SK-N-SH (cell line): ENCODE results near the gene CHD2. TPM values are rescaled to one million over a fixed set of nuclear protein-coding genes. Genes with fewer than 3 reads are reported as not detected.

ENCODE experiments used
- CTCF ChIA-PET: fragments of 300-600, 350-600 bp; formaldehyde crosslinking; extraction: SDS; loops from one replicate; lab custom pipeline; 2021; lab: Yijun Ruan, JAX
- POLR2A ChIA-PET: fragments of 350-600 bp; sonication (Branson Sonifier 250); formaldehyde crosslinking; extraction: SDS; loops from one replicate; lab custom pipeline; 2020; ENCODE audit warnings: antibody characterized with exemption, inconsistent platforms; lab: Yijun Ruan, JAX
- DNase-seq: peaks from one replicate; pipeline ENCODE4 v3.0.0; 2012
- H2AFZ ChIP-seq: fragments of 200-600 bp; sonication (generic); 2 replicates; pipeline ENCODE4 v1.8.1; 2016; ENCODE audit warnings: antibody characterized with exemption, mild to moderate bottlenecking, low read depth
- H3F3A ChIP-seq: fragments of 200-600 bp; sonication (generic); replicated peaks from 2 replicates; pipeline ENCODE3; 2016; ENCODE audit warnings: antibody characterized with exemption, mild to moderate bottlenecking; ENCODE audit not compliant: insufficient read depth
- H3K27ac ChIP-seq, 2 experiments: fragments of 200-500 bp in 1 of 2; fragments of 200-600 bp in 1 of 2; sonication (Bioruptor generic) in 1 of 2; sonication (generic), shearing (Covaris generic) in 1 of 2; 2 replicates each; pipeline versions ENCODE4 v1.5.1 to v1.6.1; 2014 to 2016; ENCODE audit warnings: low read depth in 2 of 2, inconsistent platforms in 1 of 2, low read length in 1 of 2, mild to moderate bottlenecking in 1 of 2, mixed read lengths in 1 of 2
- H3K27me3 ChIP-seq: fragments of 200-600 bp; sonication (generic), shearing (Covaris generic); 2 replicates; pipeline ENCODE4 v1.6.1; 2016; ENCODE audit warnings: mixed run types; ENCODE audit not compliant: insufficient read depth
- H3K36me3 ChIP-seq, 2 experiments: fragments of 200-500 bp in 1 of 2; fragments of 200-600 bp in 1 of 2; sonication (Bioruptor generic) in 1 of 2; sonication (generic) in 1 of 2; replicated peaks in 1 of 2; 2 replicates each; pipeline versions ENCODE3 to v1.5.1; 2014 to 2016; ENCODE audit warnings: low read length in 1 of 2, mild to moderate bottlenecking in 1 of 2; ENCODE audit not compliant: insufficient read depth in 2 of 2, control insufficient read depth in 1 of 2
- H3K4me1 ChIP-seq, 2 experiments: fragments of 200-500 bp in 1 of 2; fragments of 200-600 bp in 1 of 2; sonication (Bioruptor generic) in 1 of 2; sonication (generic), shearing (Covaris generic) in 1 of 2; 2 replicates each; pipeline versions ENCODE4 v1.5.1 to v1.6.1; 2014 to 2016; ENCODE audit warnings: low read depth in 1 of 2, low read length in 1 of 2, mixed run types in 1 of 2; ENCODE audit not compliant: insufficient read depth in 2 of 2, control insufficient read depth in 1 of 2
- H3K4me2 ChIP-seq: fragments of 200-600 bp; sonication (generic), shearing (Covaris generic); 2 replicates; pipeline ENCODE4 v1.6.1; 2017; ENCODE audit warnings: mixed run types
- H3K4me3 ChIP-seq, 2 experiments: fragments of 200-500 bp in 1 of 2; fragments of 200-600 bp in 1 of 2; sonication (Bioruptor generic) in 1 of 2; sonication (generic), shearing (Covaris generic) in 1 of 2; 2 replicates each; pipeline versions ENCODE4 v1.5.1 to v1.8.1; 2014 to 2016; ENCODE audit warnings: low read depth in 2 of 2, inconsistent platforms in 1 of 2, low read length in 1 of 2, mild to moderate bottlenecking in 1 of 2, mixed read lengths in 1 of 2, moderate library complexity in 1 of 2
- H3K79me2 ChIP-seq: fragments of 200-600 bp; sonication (generic); 2 replicates; pipeline ENCODE4 v1.8.1; 2017; ENCODE audit warnings: mild to moderate bottlenecking; ENCODE audit not compliant: insufficient read depth
- H3K9ac ChIP-seq: fragments of 200-600 bp; sonication (generic); 2 replicates; pipeline ENCODE4 v1.6.1; 2017; ENCODE audit warnings: mixed run types
- H3K9me2 ChIP-seq: fragments of 200-600 bp; sonication (generic); 2 replicates; pipeline ENCODE4 v1.6.1; 2017; ENCODE audit warnings: mixed run types
- H3K9me3 ChIP-seq: fragments of 200-600 bp; sonication (generic); 2 replicates; pipeline ENCODE4 v1.6.1; 2017; ENCODE audit warnings: mixed run types, mild to moderate bottlenecking, moderate library complexity
- H4K20me1 ChIP-seq: fragments of 200-600 bp; sonication (generic); 2 replicates; pipeline ENCODE4 v1.6.1; 2017; ENCODE audit warnings: mild to moderate bottlenecking, mixed run types; ENCODE audit not compliant: insufficient read depth
- ELF1 ChIP-seq: IDR thresholded peaks from 2 replicates; pipeline ENCODE4 v1.4.0; 2012
- FOSL2 ChIP-seq: IDR thresholded peaks from 2 replicates; pipeline ENCODE4 v1.4.0; 2012; ENCODE audit warnings: low read depth, mild to moderate bottlenecking, moderate library complexity, borderline replicate concordance
- GATA2 ChIP-seq: sonication (generic); formaldehyde crosslinking; IDR thresholded peaks from 2 replicates; pipeline ENCODE4 v1.5.0; 2020; ENCODE audit warnings: mild to moderate bottlenecking, missing genetic modification reagents
- MEF2A ChIP-seq: IDR thresholded peaks from 2 replicates; pipeline ENCODE4 v1.4.0; 2012; ENCODE audit warnings: low read depth, borderline replicate concordance
- MXI1 ChIP-seq: IDR thresholded peaks from 2 replicates; pipeline ENCODE4 v1.6.1; 2012; ENCODE audit warnings: mild to moderate bottlenecking, low read depth, low read length, improper control_type of control experiment
- NFIC ChIP-seq: IDR thresholded peaks from 2 replicates; pipeline ENCODE4 v1.4.0; 2012; ENCODE audit warnings: borderline replicate concordance
- RCOR1 ChIP-seq: fragments of 150-350 bp; IDR thresholded peaks from 2 replicates; pipeline ENCODE4 v1.6.1; 2017; ENCODE audit warnings: antibody characterized with exemption, low read length
- RFX5 ChIP-seq: IDR thresholded peaks from 2 replicates; pipeline ENCODE4 v1.6.1; 2012; ENCODE audit warnings: mild to moderate bottlenecking, improper control_type of control experiment, low read length
- SMC3 ChIP-seq: IDR thresholded peaks from 2 replicates; pipeline ENCODE4 v1.6.1; 2012; ENCODE audit warnings: low read depth, low read length, improper control_type of control experiment
- TEAD4 ChIP-seq: IDR thresholded peaks from 2 replicates; pipeline ENCODE4 v1.4.0; 2012; ENCODE audit warnings: mild to moderate bottlenecking, borderline replicate concordance; ENCODE audit not compliant: insufficient read depth
- YY1 ChIP-seq: IDR thresholded peaks from 2 replicates; pipeline ENCODE4 v1.4.0; 2012; ENCODE audit warnings: low read depth, mild to moderate bottlenecking
- WGBS: methylation state at CpG from one replicate; pipeline ENCODE4 v1.1.6; 2017; ENCODE audit warnings: low lambda C conversion rate; 5-methylcytosine and 5-hydroxymethylcytosine counted together
- polyA plus RNA-seq, 3 experiments: library from polyadenylated mRNA; depleted of rRNA; stranded (reverse); fragments of >200 nt; gene quantifications; 2 replicates each; pipeline ENCODE4 v1.2.3, GENCODE V29; 2012
- TF ChIP-seq, protein P1 (sequence below): fragments of 150-350 bp; IDR thresholded peaks from 2 replicates; pipeline ENCODE4 v1.6.1; 2017; ENCODE audit warnings: antibody characterized with exemption, low read length, low read depth, borderline replicate concordance
- TF ChIP-seq, protein P2 (sequence below): fragments of 150-350 bp; IDR thresholded peaks from 2 replicates; pipeline ENCODE4 v1.6.1; 2016; ENCODE audit warnings: mild to moderate bottlenecking, low read depth, low read length
- TF ChIP-seq, protein P3 (sequence below): IDR thresholded peaks from 2 replicates; pipeline ENCODE4 v1.6.1; 2012; ENCODE audit warnings: mild to moderate bottlenecking, low read depth, low read length, moderate library complexity
- TF ChIP-seq, protein P4 (sequence below): IDR thresholded peaks from 2 replicates; pipeline ENCODE4 v1.4.0; 2012; ENCODE audit warnings: low read depth
- TF ChIP-seq, protein P5 (sequence below): fragments of 200-600 bp; sonication (generic); IDR thresholded peaks from 2 replicates; pipeline ENCODE4 v1.6.1; 2017; ENCODE audit warnings: antibody characterized with exemption, mild to moderate bottlenecking, moderate library complexity

The CHD2 gene
- polyA plus RNA-seq, 1 of the 3 experiments (the other 2 are of a cell fraction), result 25.3 TPM

DNA sequence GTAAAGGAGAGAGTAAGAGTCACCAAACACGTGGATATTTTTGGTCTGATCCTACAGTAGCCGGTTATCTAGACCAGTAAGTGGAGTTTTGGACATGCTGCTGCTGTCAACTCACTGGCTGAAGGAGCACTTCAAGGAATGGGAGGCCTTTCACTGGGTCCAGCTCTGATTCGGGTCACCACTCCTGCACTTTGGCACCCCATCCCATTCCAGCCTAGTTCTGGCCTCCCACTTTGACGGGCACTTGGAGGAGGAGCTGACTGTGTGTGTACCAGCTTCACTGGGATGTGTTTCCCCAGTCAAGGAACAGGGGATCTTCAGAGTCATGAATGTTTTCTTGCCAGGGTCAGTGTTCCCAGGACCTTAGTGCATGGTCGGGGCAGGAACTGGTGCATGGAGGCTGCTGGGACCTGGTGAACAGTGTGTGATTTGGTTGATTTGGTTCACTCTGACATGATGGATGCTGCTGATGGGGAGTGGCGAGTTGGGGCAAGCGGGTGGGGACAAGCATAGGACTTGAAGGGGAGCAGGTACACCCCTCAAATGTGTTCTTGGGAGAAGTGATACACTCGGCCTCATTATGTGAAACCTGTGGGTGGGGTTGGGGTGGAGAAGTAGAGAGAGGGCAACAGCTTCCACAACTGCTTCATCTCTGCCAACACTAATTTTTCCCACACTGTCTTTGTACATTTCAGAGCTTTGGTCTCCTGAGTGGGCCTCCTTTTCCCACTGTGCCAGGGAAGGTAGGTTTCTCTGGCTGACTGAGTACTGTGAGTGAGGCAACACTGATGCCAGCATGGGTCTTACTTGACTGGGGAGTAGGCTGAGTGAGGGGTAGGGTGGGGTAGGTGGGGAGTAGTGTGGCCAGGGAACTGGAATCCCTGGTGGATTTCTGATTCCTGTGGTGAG lies 124.8 kb downstream of the CHD2 start:
- no peaks in the 10 kb centered on the region for H3K9me2 ChIP-seq
- H3K9me3 ChIP-seq, result no peaks in the 10 kb centered on the region
- peaks cover 16 to 19% of the 10 kb centered on the region in 2 experiments; a peak in 3 of 4 replicates for H3K4me1 ChIP-seq
- H4K20me1 ChIP-seq, result peaks cover 59% of the 10 kb centered on the region
- no peak overlapping the region for H3K4me3 ChIP-seq
- no peak for DNase-seq
- H3K36me3 ChIP-seq, result peaks cover 57 to 85% of the 10 kb centered on the region in 2 experiments
- no peak for TF ChIP-seq MEF2A
- TF ChIP-seq, protein P1, sequence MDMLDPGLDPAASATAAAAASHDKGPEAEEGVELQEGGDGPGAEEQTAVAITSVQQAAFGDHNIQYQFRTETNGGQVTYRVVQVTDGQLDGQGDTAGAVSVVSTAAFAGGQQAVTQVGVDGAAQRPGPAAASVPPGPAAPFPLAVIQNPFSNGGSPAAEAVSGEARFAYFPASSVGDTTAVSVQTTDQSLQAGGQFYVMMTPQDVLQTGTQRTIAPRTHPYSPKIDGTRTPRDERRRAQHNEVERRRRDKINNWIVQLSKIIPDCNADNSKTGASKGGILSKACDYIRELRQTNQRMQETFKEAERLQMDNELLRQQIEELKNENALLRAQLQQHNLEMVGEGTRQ, result no peak
- no peak for TF ChIP-seq GATA2 (CRISPR knock-in tag)
- no peak for TF ChIP-seq MXI1
- TF ChIP-seq, all 33 proteins: peak for 0
- WGBS, result 87% methylated on average over 6 of the region's 8 CpGs
- H3K27me3 ChIP-seq, result no peaks in the 10 kb centered on the region
- no peak overlapping the region for H3K4me2 ChIP-seq
- POLR2A ChIA-PET, result interaction anchor here (0.5 kb wide), 1 partner anchor 37 kb away, joined by 4 read pairs; no protein-coding TSS in a partner anchor
- H3K27ac ChIP-seq, result no peak overlapping the region
- H3K9ac ChIP-seq, result no peak overlapping the region
- CTCF ChIA-PET, result interaction anchor here (10.7 kb wide), 1 partner anchor 1095 kb away, joined by 191 read pairs; no protein-coding TSS in a partner anchor
- H3F3A ChIP-seq, result peaks cover 29% of the 10 kb centered on the region
- no peak overlapping the region for H2AFZ ChIP-seq
- peaks cover 25% of the 10 kb centered on the region for H3K79me2 ChIP-seq

DNA sequence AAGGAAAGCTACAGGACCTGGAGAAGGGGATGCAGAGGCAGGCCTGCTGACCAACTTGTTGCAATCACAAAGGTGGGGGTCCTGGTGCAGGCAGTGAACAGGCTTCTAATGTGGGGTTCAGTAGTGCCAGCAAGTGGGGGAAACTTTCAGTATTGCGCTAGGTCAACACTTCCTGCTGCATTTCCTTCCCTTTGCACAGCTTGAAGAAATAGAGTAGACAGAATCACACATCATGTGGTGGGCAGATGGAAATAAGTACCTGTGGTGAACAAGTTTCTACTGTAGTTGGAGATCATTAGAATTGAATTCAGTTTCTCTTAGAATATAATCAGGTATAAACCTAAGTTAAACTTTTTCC lies 125.5 kb downstream of the CHD2 start:
- peaks cover 19 to 20% of the 10 kb centered on the region in 2 experiments; a peak in 3 of 4 replicates for H3K4me1 ChIP-seq
- H3K4me3 ChIP-seq, result no peak overlapping the region
- no peaks in the 10 kb centered on the region for H3K27me3 ChIP-seq
- ChIA-PET POLR2A (no interaction called here), CTCF (interaction anchor here (10.7 kb wide), 1 partner anchor 1094 kb away, joined by 191 read pairs; no protein-coding TSS in a partner anchor)
- H3K9me2 ChIP-seq, result no peaks in the 10 kb centered on the region
- H2AFZ ChIP-seq, result no peak overlapping the region
- peaks cover 53 to 79% of the 10 kb centered on the region in 2 experiments for H3K36me3 ChIP-seq
- peaks cover 22% of the 10 kb centered on the region for H3K79me2 ChIP-seq
- H3K9ac ChIP-seq, result no peak overlapping the region
- H3F3A ChIP-seq, result peaks cover 29% of the 10 kb centered on the region
- DNase-seq, result no peak
- no peak overlapping the region for H3K27ac ChIP-seq
- H4K20me1 ChIP-seq, result peaks cover 59% of the 10 kb centered on the region
- H3K4me2 ChIP-seq, result no peak overlapping the region
- no CpG with 5 or more reads among the region's 1 CpG for WGBS
- H3K9me3 ChIP-seq, result no peaks in the 10 kb centered on the region
- TF ChIP-seq, protein P2, sequence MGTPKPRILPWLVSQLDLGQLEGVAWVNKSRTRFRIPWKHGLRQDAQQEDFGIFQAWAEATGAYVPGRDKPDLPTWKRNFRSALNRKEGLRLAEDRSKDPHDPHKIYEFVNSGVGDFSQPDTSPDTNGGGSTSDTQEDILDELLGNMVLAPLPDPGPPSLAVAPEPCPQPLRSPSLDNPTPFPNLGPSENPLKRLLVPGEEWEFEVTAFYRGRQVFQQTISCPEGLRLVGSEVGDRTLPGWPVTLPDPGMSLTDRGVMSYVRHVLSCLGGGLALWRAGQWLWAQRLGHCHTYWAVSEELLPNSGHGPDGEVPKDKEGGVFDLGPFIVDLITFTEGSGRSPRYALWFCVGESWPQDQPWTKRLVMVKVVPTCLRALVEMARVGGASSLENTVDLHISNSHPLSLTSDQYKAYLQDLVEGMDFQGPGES, result no peak
- no peak for TF ChIP-seq GATA2 (CRISPR knock-in tag)
- TF ChIP-seq NFIC, result no peak
- no peak for TF ChIP-seq ELF1
- TF ChIP-seq SMC3, result no peak
- TF ChIP-seq YY1, result no peak
- TF ChIP-seq, protein P3, sequence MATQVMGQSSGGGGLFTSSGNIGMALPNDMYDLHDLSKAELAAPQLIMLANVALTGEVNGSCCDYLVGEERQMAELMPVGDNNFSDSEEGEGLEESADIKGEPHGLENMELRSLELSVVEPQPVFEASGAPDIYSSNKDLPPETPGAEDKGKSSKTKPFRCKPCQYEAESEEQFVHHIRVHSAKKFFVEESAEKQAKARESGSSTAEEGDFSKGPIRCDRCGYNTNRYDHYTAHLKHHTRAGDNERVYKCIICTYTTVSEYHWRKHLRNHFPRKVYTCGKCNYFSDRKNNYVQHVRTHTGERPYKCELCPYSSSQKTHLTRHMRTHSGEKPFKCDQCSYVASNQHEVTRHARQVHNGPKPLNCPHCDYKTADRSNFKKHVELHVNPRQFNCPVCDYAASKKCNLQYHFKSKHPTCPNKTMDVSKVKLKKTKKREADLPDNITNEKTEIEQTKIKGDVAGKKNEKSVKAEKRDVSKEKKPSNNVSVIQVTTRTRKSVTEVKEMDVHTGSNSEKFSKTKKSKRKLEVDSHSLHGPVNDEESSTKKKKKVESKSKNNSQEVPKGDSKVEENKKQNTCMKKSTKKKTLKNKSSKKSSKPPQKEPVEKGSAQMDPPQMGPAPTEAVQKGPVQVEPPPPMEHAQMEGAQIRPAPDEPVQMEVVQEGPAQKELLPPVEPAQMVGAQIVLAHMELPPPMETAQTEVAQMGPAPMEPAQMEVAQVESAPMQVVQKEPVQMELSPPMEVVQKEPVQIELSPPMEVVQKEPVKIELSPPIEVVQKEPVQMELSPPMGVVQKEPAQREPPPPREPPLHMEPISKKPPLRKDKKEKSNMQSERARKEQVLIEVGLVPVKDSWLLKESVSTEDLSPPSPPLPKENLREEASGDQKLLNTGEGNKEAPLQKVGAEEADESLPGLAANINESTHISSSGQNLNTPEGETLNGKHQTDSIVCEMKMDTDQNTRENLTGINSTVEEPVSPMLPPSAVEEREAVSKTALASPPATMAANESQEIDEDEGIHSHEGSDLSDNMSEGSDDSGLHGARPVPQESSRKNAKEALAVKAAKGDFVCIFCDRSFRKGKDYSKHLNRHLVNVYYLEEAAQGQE, result no peak
- TF ChIP-seq, protein P1, result no peak
- no peak for TF ChIP-seq RCOR1
- TF ChIP-seq FOSL2, result no peak
- TF ChIP-seq, protein P4, sequence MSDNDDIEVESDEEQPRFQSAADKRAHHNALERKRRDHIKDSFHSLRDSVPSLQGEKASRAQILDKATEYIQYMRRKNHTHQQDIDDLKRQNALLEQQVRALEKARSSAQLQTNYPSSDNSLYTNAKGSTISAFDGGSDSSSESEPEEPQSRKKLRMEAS, result no peak
- TF ChIP-seq RFX5, result no peak
- no peak for TF ChIP-seq TEAD4
- TF ChIP-seq, protein P5, sequence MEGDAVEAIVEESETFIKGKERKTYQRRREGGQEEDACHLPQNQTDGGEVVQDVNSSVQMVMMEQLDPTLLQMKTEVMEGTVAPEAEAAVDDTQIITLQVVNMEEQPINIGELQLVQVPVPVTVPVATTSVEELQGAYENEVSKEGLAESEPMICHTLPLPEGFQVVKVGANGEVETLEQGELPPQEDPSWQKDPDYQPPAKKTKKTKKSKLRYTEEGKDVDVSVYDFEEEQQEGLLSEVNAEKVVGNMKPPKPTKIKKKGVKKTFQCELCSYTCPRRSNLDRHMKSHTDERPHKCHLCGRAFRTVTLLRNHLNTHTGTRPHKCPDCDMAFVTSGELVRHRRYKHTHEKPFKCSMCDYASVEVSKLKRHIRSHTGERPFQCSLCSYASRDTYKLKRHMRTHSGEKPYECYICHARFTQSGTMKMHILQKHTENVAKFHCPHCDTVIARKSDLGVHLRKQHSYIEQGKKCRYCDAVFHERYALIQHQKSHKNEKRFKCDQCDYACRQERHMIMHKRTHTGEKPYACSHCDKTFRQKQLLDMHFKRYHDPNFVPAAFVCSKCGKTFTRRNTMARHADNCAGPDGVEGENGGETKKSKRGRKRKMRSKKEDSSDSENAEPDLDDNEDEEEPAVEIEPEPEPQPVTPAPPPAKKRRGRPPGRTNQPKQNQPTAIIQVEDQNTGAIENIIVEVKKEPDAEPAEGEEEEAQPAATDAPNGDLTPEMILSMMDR, result no peak
